ENCODE results near the gene CHRNA4.

- TF ChIP-seq CTCF (IDR thresholded peaks at IDR 0.05), result no peak
- TF ChIP-seq POLR2A (IDR thresholded peaks at IDR 0.05), result no peak
- TF ChIP-seq EP300 (IDR thresholded peaks at IDR 0.05; ENCODE audit: low read depth), result no peak
Observed at GRCh38 chr20:63321148-63321831, 39.9 kb downstream of the CHRNA4 start.
